Mesodermal cell (in vitro differentiated cells): ENCODE measurements around the gene FRMD4A.

ENCODE experiments used
- H3K27ac ChIP-seq: 2 replicates; pipeline ENCODE4 v1.7.0; 2013; ENCODE audit warnings: mild to moderate bottlenecking, low read depth, low read length, moderate library complexity; ENCODE audit not compliant: severe bottlenecking
- H3K36me3 ChIP-seq: 2 replicates; pipeline ENCODE4 v1.7.1; 2013; ENCODE audit warnings: mild to moderate bottlenecking, low read length, moderate library complexity; ENCODE audit not compliant: control insufficient read depth, insufficient read depth
- H3K4me1 ChIP-seq: one replicate; pipeline ENCODE4 v1.7.1; 2013; ENCODE audit warnings: mild to moderate bottlenecking, low read length; ENCODE audit not compliant: insufficient read depth, control insufficient read depth, poor library complexity, severe bottlenecking
- H3K4me3 ChIP-seq: 2 replicates; pipeline ENCODE4 v1.7.0; 2013; ENCODE audit warnings: low read length, control low read depth, mild to moderate bottlenecking; ENCODE audit not compliant: insufficient read depth, poor library complexity, severe bottlenecking; ENCODE audit errors: extremely low read depth
- H3K9me3 ChIP-seq: 2 replicates; pipeline ENCODE4 v1.7.1; 2013; ENCODE audit warnings: mild to moderate bottlenecking, low read length, moderate library complexity; ENCODE audit not compliant: control insufficient read depth
- WGBS, 2 experiments: methylation state at CpG; one replicate each; pipeline ENCODE4 v1.1.5; 2013; ENCODE audit warnings: missing lambda C conversion rate in 2 of 2; ENCODE audit not compliant: insufficient coverage in 2 of 2; 5-methylcytosine and 5-hydroxymethylcytosine counted together

FRMD4A gene

GRCh38 chr10:14365266-14365665 lies 34.5 kb upstream of the FRMD4A start:
- no peaks in the 10 kb centered on the region for H3K36me3 ChIP-seq
- H3K4me1 ChIP-seq: peaks cover 3% of the 10 kb centered on the region
- no peak overlapping the region for H3K27ac ChIP-seq
- no peaks in the 10 kb centered on the region for H3K9me3 ChIP-seq
- 90 to 94% methylated on average over 4 to 5 of the region's 6 CpGs for WGBS, 2 experiments
- H3K4me3 ChIP-seq: no peak overlapping the region

- Histone ChIP-seq H3K9me3 (no peaks in the 10 kb centered on the region), H3K36me3 (no peaks in the 10 kb centered on the region), H3K27ac (no peak overlapping the region), H3K4me1 (peaks cover 3% of the 10 kb centered on the region), H3K4me3 (no peak overlapping the region)
Measured at GRCh38 chr10:14362104-14362503, 31.4 kb upstream of the FRMD4A start.

- Histone ChIP-seq H3K9me3 (no peaks in the 10 kb centered on the region), H3K4me1 (peaks cover 3% of the 10 kb centered on the region), H3K4me3 (no peak overlapping the region), H3K27ac (no peak overlapping the region), H3K36me3 (no peaks in the 10 kb centered on the region)
- no CpG with 5 or more reads among the region's 1 CpG for WGBS, 2 experiments
Measured at GRCh38 chr10:14360961-14361360, 30.2 kb upstream of the FRMD4A start.

GRCh38 chr10:14360515-14360914 lies 29.8 kb upstream of the FRMD4A start:
- no peaks in the 10 kb centered on the region for H3K36me3 ChIP-seq
- 94% methylated on average over 2 of the region's 4 CpGs; no CpG with 5 or more reads in 1 of the 2 experiments for WGBS, 2 experiments
- no peaks in the 10 kb centered on the region for H3K9me3 ChIP-seq
- no peak overlapping the region for H3K27ac ChIP-seq
- peaks cover 3% of the 10 kb centered on the region for H3K4me1 ChIP-seq
- no peak overlapping the region for H3K4me3 ChIP-seq

- WGBS, 2 experiments: 95 to 100% methylated on average over 5 to 7 of the region's 9 CpGs
- no peak overlapping the region for H3K27ac ChIP-seq
- H3K4me1 ChIP-seq: no peaks in the 10 kb centered on the region
- H3K9me3 ChIP-seq: no peaks in the 10 kb centered on the region
- H3K4me3 ChIP-seq: no peak overlapping the region
- H3K36me3 ChIP-seq: no peaks in the 10 kb centered on the region
Measured at GRCh38 chr10:14358886-14359573, 28.3 kb upstream of the FRMD4A start.

GRCh38 chr10:14356921-14357320 lies 26.2 kb upstream of the FRMD4A start:
- Histone ChIP-seq H3K36me3 (no peaks in the 10 kb centered on the region), H3K4me1 (peaks cover 8% of the 10 kb centered on the region), H3K27ac (no peak overlapping the region), H3K4me3 (no peak overlapping the region), H3K9me3 (no peaks in the 10 kb centered on the region)
- 76 to 93% methylated on average over 2 to 3 of the region's 3 CpGs for WGBS, 2 experiments

- no peaks in the 10 kb centered on the region for H3K9me3 ChIP-seq
- WGBS, 2 experiments: 87 to 100% methylated on average over 1 to 3 of the region's 3 CpGs
Measured at GRCh38 chr10:14355750-14356149, 25.0 kb upstream of the FRMD4A start.

GRCh38 chr10:14353291-14353913 lies 22.7 kb upstream of the FRMD4A start:
- Histone ChIP-seq H3K4me1 (peaks cover 8% of the 10 kb centered on the region), H3K27ac (no peak overlapping the region), H3K4me3 (no peak overlapping the region), H3K36me3 (no peaks in the 10 kb centered on the region), H3K9me3 (no peaks in the 10 kb centered on the region)
- WGBS, 2 experiments: 29% methylated on average over 1 of the region's 1 CpG; no CpG with 5 or more reads in 1 of the 2 experiments

More at GRCh38 chr10:14355750-14356149, 25.0 kb upstream of the FRMD4A start:
- Histone ChIP-seq H3K27ac (no peak overlapping the region), H3K4me3 (no peak overlapping the region), H3K36me3 (no peaks in the 10 kb centered on the region), H3K4me1 (peaks cover 8% of the 10 kb centered on the region)

GRCh38 chr10:14350006-14350405 lies 19.3 kb upstream of the FRMD4A start:
- H3K9me3 ChIP-seq: no peaks in the 10 kb centered on the region
- no peak overlapping the region for H3K4me3 ChIP-seq
- H3K4me1 ChIP-seq: peaks cover 8% of the 10 kb centered on the region
- no peaks in the 10 kb centered on the region for H3K36me3 ChIP-seq
- WGBS, 2 experiments: 0 to 60% methylated on average over 1 to 3 of the region's 4 CpGs
- H3K27ac ChIP-seq: no peak overlapping the region

- H3K36me3 ChIP-seq: no peaks in the 10 kb centered on the region
- no peak overlapping the region for H3K4me3 ChIP-seq
- WGBS, 2 experiments: 100% methylated on average over 1 of the region's 2 CpGs; no CpG with 5 or more reads in 1 of the 2 experiments
- no peak overlapping the region for H3K27ac ChIP-seq
- peaks cover 8% of the 10 kb centered on the region for H3K4me1 ChIP-seq
- no peaks in the 10 kb centered on the region for H3K9me3 ChIP-seq
Measured at GRCh38 chr10:14349081-14349480, 18.4 kb upstream of the FRMD4A start.

GRCh38 chr10:14345262-14345661 lies 14.5 kb upstream of the FRMD4A start:
- Histone ChIP-seq H3K27ac (no peak overlapping the region), H3K4me1 (no peaks in the 10 kb centered on the region), H3K9me3 (no peaks in the 10 kb centered on the region), H3K36me3 (no peaks in the 10 kb centered on the region), H3K4me3 (no peak overlapping the region)
- WGBS, 2 experiments: 78 to 100% methylated on average over 2 of the region's 2 CpGs
